GM12873 (cell line): ENCODE data around the gene TMEM139.

Experiments
- TF ChIP-seq, protein P1 (sequence below): IDR thresholded peaks from 2 replicates; pipeline ENCODE4 v1.5.1; 2012; ENCODE audit warnings: low read depth, mild to moderate bottlenecking, moderate library complexity, low read length, control low read depth; ENCODE audit not compliant: insufficient read depth; ENCODE audit errors: missing control alignments

TMEM139 gene

DNA sequence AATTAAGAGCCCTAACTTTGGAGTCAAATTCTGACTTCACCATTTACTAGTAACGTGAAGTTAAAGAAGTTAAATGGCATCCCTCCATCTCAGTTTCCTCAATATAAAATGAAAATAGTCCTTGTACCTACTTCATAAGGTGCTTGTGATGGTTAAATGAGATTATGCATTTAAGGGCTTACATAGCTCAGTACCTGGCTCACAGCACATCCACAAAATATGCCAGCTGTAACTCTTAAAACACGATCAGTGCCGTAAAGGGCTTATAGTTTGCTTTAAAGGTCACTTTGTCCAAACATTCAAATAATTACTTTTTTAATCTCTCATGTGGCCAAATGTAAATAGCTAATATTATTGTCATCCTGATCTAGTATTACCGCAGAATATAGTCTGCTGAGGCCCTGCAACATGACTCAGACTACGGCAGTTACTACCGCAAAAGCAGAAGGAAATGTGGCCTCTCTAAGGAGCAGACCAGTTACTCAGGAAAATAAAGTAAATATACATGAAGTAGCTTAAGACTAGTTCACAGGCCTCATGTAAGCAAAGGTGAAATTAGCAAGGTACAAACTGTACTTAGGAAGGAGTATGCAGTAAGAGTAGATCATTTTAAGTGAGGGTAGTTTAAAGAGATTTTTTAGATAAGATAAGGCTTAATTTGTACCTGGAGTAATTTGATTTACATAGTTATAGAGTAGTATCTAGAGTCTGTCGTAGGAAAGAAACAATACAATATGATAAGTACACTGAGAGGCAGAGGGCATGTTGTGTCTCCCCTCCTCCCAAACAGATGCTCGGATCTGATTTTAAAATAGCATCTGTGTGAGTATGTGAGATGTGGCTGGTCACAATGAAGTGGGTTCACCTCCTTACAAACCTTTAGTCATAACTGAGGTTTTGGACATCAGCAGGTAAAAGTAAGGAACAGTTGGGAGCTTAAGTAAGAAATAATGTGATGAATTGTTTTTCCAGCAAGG is 16.5 kb downstream of the TMEM139 start:
- TF ChIP-seq, protein P1, sequence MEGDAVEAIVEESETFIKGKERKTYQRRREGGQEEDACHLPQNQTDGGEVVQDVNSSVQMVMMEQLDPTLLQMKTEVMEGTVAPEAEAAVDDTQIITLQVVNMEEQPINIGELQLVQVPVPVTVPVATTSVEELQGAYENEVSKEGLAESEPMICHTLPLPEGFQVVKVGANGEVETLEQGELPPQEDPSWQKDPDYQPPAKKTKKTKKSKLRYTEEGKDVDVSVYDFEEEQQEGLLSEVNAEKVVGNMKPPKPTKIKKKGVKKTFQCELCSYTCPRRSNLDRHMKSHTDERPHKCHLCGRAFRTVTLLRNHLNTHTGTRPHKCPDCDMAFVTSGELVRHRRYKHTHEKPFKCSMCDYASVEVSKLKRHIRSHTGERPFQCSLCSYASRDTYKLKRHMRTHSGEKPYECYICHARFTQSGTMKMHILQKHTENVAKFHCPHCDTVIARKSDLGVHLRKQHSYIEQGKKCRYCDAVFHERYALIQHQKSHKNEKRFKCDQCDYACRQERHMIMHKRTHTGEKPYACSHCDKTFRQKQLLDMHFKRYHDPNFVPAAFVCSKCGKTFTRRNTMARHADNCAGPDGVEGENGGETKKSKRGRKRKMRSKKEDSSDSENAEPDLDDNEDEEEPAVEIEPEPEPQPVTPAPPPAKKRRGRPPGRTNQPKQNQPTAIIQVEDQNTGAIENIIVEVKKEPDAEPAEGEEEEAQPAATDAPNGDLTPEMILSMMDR = no peak

DNA sequence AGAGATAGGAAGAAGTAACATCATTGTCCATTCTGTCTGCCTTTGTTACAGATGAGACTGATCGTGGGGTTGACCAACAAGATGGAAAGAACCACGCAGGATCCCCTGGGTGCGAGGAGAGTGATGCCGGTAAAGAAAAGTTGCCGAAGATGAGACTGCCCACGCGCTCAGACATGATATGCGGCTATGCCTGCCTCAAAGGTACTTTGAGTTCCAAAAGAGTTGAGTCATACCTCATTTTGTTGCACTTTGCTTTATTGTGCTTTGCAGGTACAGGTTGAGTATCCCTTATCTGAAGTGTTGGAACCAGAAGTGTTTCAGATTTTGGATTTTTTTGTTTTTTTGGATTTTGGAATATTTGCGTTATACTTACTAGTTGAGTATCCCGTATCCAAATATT is 19.0 kb downstream of the TMEM139 start:
- TF ChIP-seq, protein P1 = no peak

DNA sequence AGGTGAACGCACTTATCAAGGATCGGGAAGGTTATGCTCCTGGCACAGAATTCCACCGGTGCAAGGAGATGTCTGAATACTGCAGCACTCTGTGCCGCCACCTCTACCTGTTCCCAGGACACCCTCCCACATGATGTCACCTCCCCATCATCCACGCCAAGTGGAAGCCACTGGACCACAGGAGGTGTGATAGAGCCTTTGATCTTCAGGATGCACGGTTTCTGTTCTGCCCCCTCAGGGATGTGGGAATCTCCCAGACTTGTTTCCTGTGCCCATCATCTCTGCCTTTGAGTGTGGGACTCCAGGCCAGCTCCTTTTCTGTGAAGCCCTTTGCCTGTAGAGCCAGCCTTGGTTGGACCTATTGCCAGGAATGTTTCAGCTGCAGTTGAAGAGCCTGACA is 20.2 kb downstream of the TMEM139 start:
- TF ChIP-seq, protein P1 = no peak

DNA sequence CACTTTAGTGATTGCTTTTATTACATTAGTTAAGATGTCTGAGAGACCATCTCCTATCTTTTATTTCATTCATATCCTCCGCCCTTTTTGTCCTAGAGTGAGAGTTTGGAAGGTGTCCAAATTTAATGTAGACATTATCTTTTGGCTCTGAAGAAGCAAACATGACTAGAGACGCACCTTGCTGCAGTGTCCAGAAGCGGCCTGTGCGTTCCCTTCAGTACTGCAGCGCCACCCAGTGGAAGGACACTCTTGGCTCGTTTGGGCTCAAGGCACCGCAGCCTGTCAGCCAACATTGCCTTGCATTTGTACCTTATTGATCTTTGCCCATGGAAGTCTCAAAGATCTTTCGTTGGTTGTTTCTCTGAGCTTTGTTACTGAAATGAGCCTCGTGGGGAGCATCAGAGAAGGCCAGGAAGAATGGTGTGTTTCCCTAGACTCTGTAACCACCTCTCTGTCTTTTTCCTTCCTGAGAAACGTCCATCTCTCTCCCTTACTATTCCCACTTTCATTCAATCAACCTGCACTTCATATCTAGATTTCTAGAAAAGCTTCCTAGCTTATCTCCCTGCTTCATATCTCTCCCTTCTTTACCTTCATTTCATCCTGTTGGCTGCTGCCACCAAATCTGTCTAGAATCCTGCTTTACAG is 20.8 kb downstream of the TMEM139 start:
- TF ChIP-seq, protein P1 = peak; percentile 78

DNA sequence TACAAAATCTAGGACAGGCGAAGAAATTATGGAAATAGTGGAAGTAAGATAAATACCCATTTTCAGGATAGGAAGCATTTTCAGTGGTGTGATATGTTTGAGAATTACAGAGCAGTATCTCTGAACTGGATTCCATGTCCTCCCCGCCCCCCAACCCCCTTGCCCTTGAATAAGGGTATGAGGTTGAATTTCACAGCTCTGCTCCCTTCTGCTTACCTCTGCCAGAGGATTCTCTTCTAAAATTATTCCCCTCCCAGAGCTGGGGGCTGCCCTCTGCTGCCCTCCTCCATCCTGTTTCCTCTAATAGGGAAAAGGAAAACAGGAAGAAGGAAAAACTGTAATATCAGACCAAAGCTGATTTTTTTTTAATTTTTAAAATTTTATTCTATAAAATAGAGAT is 23.9 kb downstream of the TMEM139 start:
- TF ChIP-seq, protein P1 = no peak

DNA sequence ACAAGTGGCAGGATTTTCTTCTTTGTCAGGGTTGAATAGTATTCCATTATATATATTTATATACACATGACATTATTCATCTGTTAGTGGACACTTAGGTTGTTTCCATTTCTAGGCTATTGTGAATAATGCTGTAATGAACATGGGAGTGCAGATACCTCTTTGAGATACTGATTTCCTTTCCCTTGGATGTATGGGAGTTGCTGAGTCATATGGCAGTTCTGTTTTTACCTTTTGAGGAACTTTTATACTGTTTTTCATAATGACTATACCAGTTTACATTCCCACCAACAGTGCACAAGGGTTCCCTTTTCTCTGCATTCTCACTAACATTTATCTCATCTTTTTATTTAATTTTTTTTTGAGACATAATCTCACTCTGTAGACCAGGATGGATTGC is 29.4 kb downstream of the TMEM139 start:
- TF ChIP-seq, protein P1 = no peak

DNA sequence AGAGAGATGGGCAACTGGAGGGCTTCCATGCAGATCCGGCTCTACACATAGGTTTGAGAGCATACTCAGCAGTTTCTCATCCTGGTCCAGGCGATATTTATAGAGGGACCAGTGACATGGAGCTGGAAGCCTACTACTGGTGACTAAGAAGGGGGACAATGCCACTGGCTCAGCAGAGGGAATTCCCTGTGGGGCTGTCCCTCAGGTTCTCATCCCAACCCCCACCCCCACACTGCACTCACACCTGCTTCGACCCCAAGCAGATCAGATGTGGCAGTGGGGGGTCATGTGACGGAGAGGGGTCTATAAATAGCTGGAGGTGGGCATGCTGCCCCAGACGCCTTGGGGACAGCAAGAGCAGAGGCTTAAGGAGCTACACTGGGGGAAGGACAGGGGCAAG is 31.0 kb downstream of the TMEM139 start, which contains the start of gene CLCN1:
Gene CLCN1, plus strand, starts transcription at position 336 of the 400 bp plus-strand sequence. CDS start 102 bp downstream, outside the sequence.
- TF ChIP-seq, protein P1 = no peak
